Measurements from ENCODE around the gene DNAJB6. TPM values are rescaled to one million over a fixed set of nuclear protein-coding genes. Genes with fewer than 3 reads are reported as not detected.

Gene DNAJB6
- total RNA-seq, 2 experiments from 2014 or later: 69.3 to 74.9 TPM

DNA sequence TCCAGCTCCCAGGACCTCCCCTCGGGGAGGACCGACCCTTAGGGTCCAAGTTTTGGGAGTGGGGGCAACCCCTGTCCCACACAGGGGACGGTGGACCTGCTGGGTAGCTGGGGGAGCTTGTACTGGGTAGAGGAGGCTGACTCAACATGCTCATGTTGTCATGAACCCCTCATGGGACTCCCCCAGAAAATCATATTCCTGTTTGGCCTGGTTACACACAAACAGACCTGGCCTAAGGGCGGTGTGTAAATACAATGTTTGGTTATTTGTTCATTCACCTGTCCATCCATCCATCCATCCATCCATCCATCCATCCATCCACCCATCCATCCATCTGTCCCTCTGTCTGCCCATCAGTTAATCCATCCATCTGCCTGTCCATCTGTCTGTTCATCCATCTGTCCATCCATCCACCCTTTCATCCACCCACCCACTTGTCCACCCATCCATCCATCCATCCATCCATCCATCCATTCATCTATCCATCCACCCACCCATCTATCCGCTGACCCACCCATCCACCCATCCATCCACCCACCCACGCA lies 92.9 kb downstream of the DNAJB6 start:
- DNase-seq: no peak
- H3K9me3 Mint-ChIP-seq (ENCODE audit: insufficient read depth): no peaks in the 10 kb centered on the region
- H3K4me1 Mint-ChIP-seq (ENCODE audit: low read depth): peaks cover 21% of the 10 kb centered on the region
- H3K36me3 Mint-ChIP-seq (ENCODE audit: low read depth): no peaks in the 10 kb centered on the region
- ChIA-PET CTCF (no interaction called here), POLR2A (interaction anchor here (0.6 kb wide), 1 partner anchor 467 kb away, joined by 4 read pairs; no protein-coding TSS in a partner anchor)
- H3K27ac Mint-ChIP-seq: no peak overlapping the region
- H3K27me3 Mint-ChIP-seq (ENCODE audit: low read depth): peaks cover 7% of the 10 kb centered on the region
- H3K4me3 Mint-ChIP-seq: no peak overlapping the region
- no peak for ATAC-seq

GRCh38 chr7:157430721-157431120 lies 93.9 kb downstream of the DNAJB6 start:
- ChIA-PET CTCF (no interaction called here), POLR2A (no interaction called here)
- peaks cover 22% of the 10 kb centered on the region for H3K4me1 Mint-ChIP-seq (ENCODE audit: low read depth)
- H3K4me3 Mint-ChIP-seq: no peak overlapping the region
- H3K36me3 Mint-ChIP-seq (ENCODE audit: low read depth): no peaks in the 10 kb centered on the region
- peaks cover 7% of the 10 kb centered on the region for H3K27me3 Mint-ChIP-seq (ENCODE audit: low read depth)
- no peak for ATAC-seq
- H3K27ac Mint-ChIP-seq: no peak overlapping the region
- DNase-seq: no peak
- no peaks in the 10 kb centered on the region for H3K9me3 Mint-ChIP-seq (ENCODE audit: insufficient read depth)

GRCh38 chr7:157431173-157431950 lies 94.6 kb downstream of the DNAJB6 start:
- H3K36me3 Mint-ChIP-seq (ENCODE audit: low read depth): no peaks in the 10 kb centered on the region
- DNase-seq (no peak), ATAC-seq (no peak)
- peaks cover 11% of the 10 kb centered on the region for H3K27me3 Mint-ChIP-seq (ENCODE audit: low read depth)
- no peaks in the 10 kb centered on the region for H3K9me3 Mint-ChIP-seq (ENCODE audit: insufficient read depth)
- ChIA-PET CTCF (interaction anchor here (1.1 kb wide), 1 partner anchor 229 kb away, joined by 3 read pairs; no protein-coding TSS in a partner anchor), POLR2A (no interaction called here)
- no peak overlapping the region for H3K27ac Mint-ChIP-seq
- H3K4me1 Mint-ChIP-seq (ENCODE audit: low read depth): peaks cover 22% of the 10 kb centered on the region
- no peak overlapping the region for H3K4me3 Mint-ChIP-seq

DNA sequence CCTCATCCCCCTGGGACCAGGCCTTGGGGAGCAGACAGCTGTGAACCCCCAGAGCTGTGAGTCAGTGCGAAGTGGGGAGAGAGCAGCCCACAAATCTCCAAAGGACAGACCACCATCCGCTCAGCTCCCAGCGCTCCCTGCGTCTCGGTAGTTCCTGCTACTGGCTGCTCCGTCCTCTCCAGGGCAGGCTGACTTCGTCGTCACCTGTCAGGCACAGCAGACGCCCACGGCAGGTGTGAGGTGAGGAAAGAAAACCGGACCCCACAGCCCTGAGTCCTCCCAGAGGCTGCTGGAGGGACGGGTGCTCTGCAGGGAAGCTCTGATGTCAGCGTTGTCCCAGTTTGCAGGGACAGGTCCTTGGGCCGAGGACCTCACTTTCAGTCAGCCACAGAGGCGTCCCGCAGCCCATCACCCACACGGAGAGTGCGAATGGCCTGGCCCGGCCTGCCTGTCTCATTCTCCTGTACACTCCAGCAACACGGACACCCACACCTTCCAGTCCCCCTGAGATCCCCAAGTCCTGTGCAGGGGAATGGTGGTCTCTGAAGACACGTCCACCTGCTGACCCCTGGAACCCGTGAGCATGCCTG lies 95.2 kb downstream of the DNAJB6 start:
- peaks cover 18% of the 10 kb centered on the region for H3K27me3 Mint-ChIP-seq (ENCODE audit: low read depth)
- POLR2A ChIA-PET: no interaction called here
- H3K4me1 Mint-ChIP-seq (ENCODE audit: low read depth): peaks cover 22% of the 10 kb centered on the region
- CTCF ChIA-PET: interaction anchor here (0.7 to 1.2 kb wide), 11 partner anchors 24 to 228 kb away, joined by 3 to 6 read pairs (median 4); no protein-coding TSS in a partner anchor
- H3K4me3 Mint-ChIP-seq: peak overlapping the region; percentile 49
- peak overlapping the region; percentile 24 for H3K27ac Mint-ChIP-seq
- no peaks in the 10 kb centered on the region for H3K36me3 Mint-ChIP-seq (ENCODE audit: low read depth)
- H3K9me3 Mint-ChIP-seq (ENCODE audit: insufficient read depth): no peaks in the 10 kb centered on the region
- ATAC-seq: no peak
- DNase-seq: no peak

GRCh38 chr7:157432541-157432956 lies 95.7 kb downstream of the DNAJB6 start:
- ChIA-PET CTCF (interaction anchor here (0.7 to 1.2 kb wide), 11 partner anchors 23 to 227 kb away, joined by 3 to 6 read pairs (median 4); no protein-coding TSS in a partner anchor), POLR2A (no interaction called here)
- Mint-ChIP-seq H3K36me3 (ENCODE audit: low read depth) (no peaks in the 10 kb centered on the region), H3K27me3 (ENCODE audit: low read depth) (peaks cover 21% of the 10 kb centered on the region), H3K9me3 (ENCODE audit: insufficient read depth) (no peaks in the 10 kb centered on the region), H3K4me3 (peak overlapping the region; percentile 49), H3K4me1 (ENCODE audit: low read depth) (peaks cover 22% of the 10 kb centered on the region), H3K27ac (peak overlapping the region; percentile 73)
- DNase-seq: peak; percentile 39
- peak; percentile 62 for ATAC-seq

- CTCF ChIA-PET: interaction anchor here (0.7 to 1.2 kb wide), 10 partner anchors 23 to 182 kb away, joined by 3 to 6 read pairs (median 4); no protein-coding TSS in a partner anchor
- ATAC-seq: peak; percentile 73
Measured at GRCh38 chr7:157432957-157433576, 96.3 kb downstream of the DNAJB6 start.

DNA sequence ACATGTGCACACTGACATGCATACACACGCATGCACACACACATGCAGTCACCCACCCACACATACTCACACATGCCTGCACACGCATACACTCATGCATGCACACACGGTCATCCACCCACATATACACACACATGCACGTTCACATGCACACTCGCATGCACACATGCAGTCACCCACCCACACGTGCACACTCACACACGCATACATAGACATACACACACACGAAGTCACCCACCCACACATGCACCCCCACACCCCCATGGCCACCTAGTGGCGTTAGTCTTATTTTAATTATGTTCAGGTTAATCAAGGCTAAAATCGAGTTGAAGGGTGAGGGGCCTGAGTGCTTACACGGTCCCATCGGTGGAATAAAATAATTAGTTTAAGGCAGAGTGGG lies 96.8 kb downstream of the DNAJB6 start:
- CTCF ChIA-PET: no interaction called here
- peaks cover 22% of the 10 kb centered on the region for H3K4me1 Mint-ChIP-seq (ENCODE audit: low read depth)

More at GRCh38 chr7:157432957-157433576, 96.3 kb downstream of the DNAJB6 start:
- POLR2A ChIA-PET: no interaction called here
- Mint-ChIP-seq H3K27me3 (ENCODE audit: low read depth) (peaks cover 22% of the 10 kb centered on the region), H3K36me3 (ENCODE audit: low read depth) (no peaks in the 10 kb centered on the region), H3K27ac (peak overlapping the region; percentile 73), H3K4me1 (ENCODE audit: low read depth) (peaks cover 22% of the 10 kb centered on the region), H3K4me3 (peak overlapping the region; percentile 49), H3K9me3 (ENCODE audit: insufficient read depth) (no peaks in the 10 kb centered on the region)
- peak; percentile 76 for DNase-seq

DNA sequence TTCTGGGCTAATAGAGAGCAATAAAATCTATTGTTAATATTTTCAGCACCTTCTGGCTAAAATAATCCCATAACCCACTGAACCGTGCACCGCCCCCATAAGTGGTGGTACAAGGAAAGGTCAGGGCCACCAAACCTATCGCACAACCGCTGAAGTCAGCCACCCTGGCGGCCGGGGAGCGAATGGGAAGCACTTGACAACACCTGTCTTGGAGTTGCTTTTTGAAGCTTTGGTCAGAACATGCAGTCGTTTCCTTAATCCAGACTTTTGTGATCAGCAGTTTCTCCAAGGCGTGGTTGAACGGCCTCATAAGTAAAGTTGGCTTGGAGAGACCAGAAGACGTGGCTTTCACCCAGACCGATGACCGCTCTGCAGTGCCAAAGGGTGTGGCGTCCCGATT lies 97.4 kb downstream of the DNAJB6 start:
- Mint-ChIP-seq H3K36me3 (ENCODE audit: low read depth) (no peaks in the 10 kb centered on the region), H3K4me1 (ENCODE audit: low read depth) (peaks cover 22% of the 10 kb centered on the region), H3K4me3 (no peak overlapping the region), H3K9me3 (ENCODE audit: insufficient read depth) (no peaks in the 10 kb centered on the region), H3K27ac (no peak overlapping the region), H3K27me3 (ENCODE audit: low read depth) (peaks cover 22% of the 10 kb centered on the region)
- ChIA-PET CTCF (no interaction called here), POLR2A (no interaction called here)
- DNase-seq: no peak
- no peak for ATAC-seq

More for the DNA sequence above, 96.8 kb downstream of the DNAJB6 start:
- no peak for ATAC-seq
- Mint-ChIP-seq H3K27me3 (ENCODE audit: low read depth) (peaks cover 22% of the 10 kb centered on the region), H3K36me3 (ENCODE audit: low read depth) (no peaks in the 10 kb centered on the region), H3K4me3 (no peak overlapping the region), H3K27ac (no peak overlapping the region), H3K9me3 (ENCODE audit: insufficient read depth) (no peaks in the 10 kb centered on the region)
- POLR2A ChIA-PET: no interaction called here
- no peak for DNase-seq

GRCh38 chr7:157434701-157435100 lies 97.9 kb downstream of the DNAJB6 start:
- ChIA-PET POLR2A (no interaction called here), CTCF (no interaction called here)
- Mint-ChIP-seq H3K27ac (no peak overlapping the region), H3K4me1 (ENCODE audit: low read depth) (peaks cover 22% of the 10 kb centered on the region), H3K4me3 (no peak overlapping the region), H3K9me3 (ENCODE audit: insufficient read depth) (no peaks in the 10 kb centered on the region), H3K27me3 (ENCODE audit: low read depth) (peaks cover 22% of the 10 kb centered on the region), H3K36me3 (ENCODE audit: low read depth) (no peaks in the 10 kb centered on the region)
- ATAC-seq (no peak), DNase-seq (no peak)

GRCh38 chr7:157436076-157436475 lies 99.3 kb downstream of the DNAJB6 start:
- no peak for ATAC-seq
- POLR2A ChIA-PET: no interaction called here
- peaks cover 22% of the 10 kb centered on the region for H3K4me1 Mint-ChIP-seq (ENCODE audit: low read depth)
- no peak for DNase-seq
- H3K27ac Mint-ChIP-seq: no peak overlapping the region
- H3K36me3 Mint-ChIP-seq (ENCODE audit: low read depth): no peaks in the 10 kb centered on the region
- CTCF ChIA-PET: no interaction called here
- no peak overlapping the region for H3K4me3 Mint-ChIP-seq
- peaks cover 22% of the 10 kb centered on the region for H3K27me3 Mint-ChIP-seq (ENCODE audit: low read depth)
- H3K9me3 Mint-ChIP-seq (ENCODE audit: insufficient read depth): no peaks in the 10 kb centered on the region

GRCh38 chr7:157436763-157437480 lies 100.1 kb downstream of the DNAJB6 start:
- ChIA-PET CTCF (no interaction called here), POLR2A (no interaction called here)
- ATAC-seq (no peak), DNase-seq (no peak)
- no peaks in the 10 kb centered on the region for H3K36me3 Mint-ChIP-seq (ENCODE audit: low read depth)
- H3K4me3 Mint-ChIP-seq: no peak overlapping the region
- H3K27ac Mint-ChIP-seq: no peak overlapping the region
- H3K9me3 Mint-ChIP-seq (ENCODE audit: insufficient read depth): no peaks in the 10 kb centered on the region
- peaks cover 22% of the 10 kb centered on the region for H3K27me3 Mint-ChIP-seq (ENCODE audit: low read depth)
- peaks cover 22% of the 10 kb centered on the region for H3K4me1 Mint-ChIP-seq (ENCODE audit: low read depth)

All from activated CD8-positive, alpha-beta T cell treated with anti-CD3 and anti-CD28 coated beads, Interleukin-2, amount 10 ng/mL, durations not matched to agents 7 days and 5 days (primary cell).